Neural cell (in vitro differentiated cells): Measurements from ENCODE around the gene KIF5C. TPM values are rescaled to one million over a fixed set of nuclear protein-coding genes. Genes with fewer than 3 reads are reported as not detected.

ENCODE experiments used
- H2AFZ ChIP-seq: fragments of 200-600, 300-800 bp; sonication (generic), shearing (Covaris generic); 2 replicates; pipeline ENCODE4 v1.6.0; 2014; ENCODE audit warnings: low read depth, mild to moderate bottlenecking, antibody characterized with exemption, low read length, moderate library complexity
- H3F3A ChIP-seq: fragments of 200-600 bp; shearing (Covaris generic); 2 replicates; pipeline ENCODE4 v1.6.1; 2016; ENCODE audit warnings: mild to moderate bottlenecking, moderate library complexity, mixed read lengths, antibody characterized with exemption, low read length; ENCODE audit not compliant: insufficient read depth, poor library complexity, severe bottlenecking
- H3K27ac ChIP-seq: fragments of 200-600, 300-800 bp; sonication (generic), shearing (Covaris generic); 2 replicates; pipeline ENCODE4 v1.5.1; 2014; ENCODE audit warnings: mild to moderate bottlenecking, low read length, moderate library complexity
- H3K27me3 ChIP-seq: fragments of 300-800, 200-600 bp; sonication (generic), shearing (Covaris generic); 2 replicates; pipeline ENCODE4 v1.6.0; 2014; ENCODE audit warnings: mild to moderate bottlenecking, low read depth, low read length, moderate library complexity; ENCODE audit not compliant: insufficient read depth
- H3K36me3 ChIP-seq: fragments of 300-800, 200-600 bp; sonication (generic), shearing (Covaris generic); 2 replicates; pipeline ENCODE4 v1.5.1; 2014; ENCODE audit warnings: mild to moderate bottlenecking, antibody characterized with exemption, low read length, moderate library complexity; ENCODE audit not compliant: insufficient read depth
- H3K4me2 ChIP-seq: fragments of 300-800, 200-600 bp; sonication (generic), shearing (Covaris generic); 2 replicates; pipeline ENCODE4 v1.6.0; 2014; ENCODE audit warnings: mild to moderate bottlenecking, low read length
- H3K4me3 ChIP-seq: fragments of 300-800, 200-600 bp; sonication (generic), shearing (Covaris generic); 2 replicates; pipeline ENCODE4 v1.5.1; 2014; ENCODE audit warnings: mild to moderate bottlenecking, low read length, moderate library complexity
- H3K79me2 ChIP-seq: fragments of 200-600 bp; shearing (Covaris generic); replicated peaks from 2 replicates; pipeline ENCODE4 v1.6.0; 2014; ENCODE audit warnings: mild to moderate bottlenecking, low read length, moderate library complexity; ENCODE audit not compliant: insufficient read depth
- H3K9ac ChIP-seq: fragments of 300-800, 200-600 bp; sonication (generic), shearing (Covaris generic); 2 replicates; pipeline ENCODE4 v1.6.1; 2016; ENCODE audit warnings: mild to moderate bottlenecking, low read length, mixed read lengths
- H3K9me2 ChIP-seq: fragments of 200-600 bp; shearing (Covaris generic); 2 replicates; pipeline ENCODE4 v1.6.1; 2016; ENCODE audit warnings: mild to moderate bottlenecking, low read length, mixed read lengths; ENCODE audit not compliant: insufficient read depth
- H3K9me3 ChIP-seq: fragments of 200-600, 300-800 bp; sonication (generic), shearing (Covaris generic); 2 replicates; pipeline ENCODE4 v1.6.1; 2016; ENCODE audit warnings: mild to moderate bottlenecking, mixed run types, low read length, moderate library complexity, mixed read lengths
- H4K20me1 ChIP-seq: fragments of 200-600 bp; shearing (Covaris generic); 2 replicates; pipeline ENCODE4 v1.6.1; 2016; ENCODE audit warnings: mild to moderate bottlenecking, mixed run types; ENCODE audit not compliant: insufficient read depth
- CTCF ChIP-seq: fragments of 450-650 bp; IDR thresholded peaks from 2 replicates; pipeline ENCODE4 v1.5.1; 2014; ENCODE audit warnings: antibody characterized with exemption, mild to moderate bottlenecking, moderate library complexity; ENCODE audit not compliant: poor library complexity, severe bottlenecking
- EP300 ChIP-seq: fragments of 450-650 bp; conservative IDR thresholded peaks from 2 replicates; pipeline ENCODE4 v1.6.1; 2014; ENCODE audit warnings: antibody characterized with exemption, mild to moderate bottlenecking, moderate library complexity; ENCODE audit not compliant: poor library complexity, severe bottlenecking
- EZH2 ChIP-seq: fragments of 200-600, 300-800 bp; shearing (Covaris generic), sonication (generic); IDR thresholded peaks from 2 replicates; pipeline ENCODE4 v1.6.1; 2014; ENCODE audit warnings: antibody characterized with exemption, low read length, borderline replicate concordance, mild to moderate bottlenecking; ENCODE audit not compliant: insufficient read depth, poor library complexity, severe bottlenecking
- MXI1 ChIP-seq: fragments of 450-650 bp; conservative IDR thresholded peaks from 2 replicates; pipeline ENCODE4 v1.6.1; 2014; ENCODE audit warnings: antibody characterized with exemption, mild to moderate bottlenecking; ENCODE audit not compliant: poor library complexity, severe bottlenecking
- POLR2AphosphoS5 ChIP-seq: IDR thresholded peaks from 2 replicates; pipeline ENCODE4 v1.6.1; 2012
- RAD21 ChIP-seq: fragments of 450-650 bp; conservative IDR thresholded peaks from 2 replicates; pipeline ENCODE4 v1.6.1; 2014; ENCODE audit warnings: antibody characterized with exemption, mild to moderate bottlenecking, moderate library complexity
- REST ChIP-seq: IDR thresholded peaks from 2 replicates; pipeline ENCODE4 v1.6.1; 2012; ENCODE audit warnings: borderline replicate concordance
- SMC3 ChIP-seq: fragments of 450-650 bp; conservative IDR thresholded peaks from 2 replicates; pipeline ENCODE4 v1.6.1; 2014; ENCODE audit warnings: antibody characterized with exemption, mild to moderate bottlenecking, moderate library complexity; ENCODE audit not compliant: poor library complexity
- TAF1 ChIP-seq: IDR thresholded peaks from 2 replicates; pipeline ENCODE4 v1.6.1; 2012; ENCODE audit warnings: low read depth
- polyA plus RNA-seq: library from polyadenylated mRNA; depleted of rRNA; stranded (reverse); fragments of >200 nt; gene quantifications from 2 replicates; pipeline ENCODE4 v1.2.3, GENCODE V29; 2014

The KIF5C gene
- polyA plus RNA-seq, 1 donor from 2014 or later, result 527 TPM

GRCh38 chr2:149047118-149047517, 172.1 kb downstream of the KIF5C start:
- Histone ChIP-seq H3K36me3 (no peaks in the 10 kb centered on the region), H3K9ac (no peak overlapping the region), H3K27me3 (no peaks in the 10 kb centered on the region), H3F3A (no peaks in the 10 kb centered on the region), H2AFZ (no peak overlapping the region), H4K20me1 (no peaks in the 10 kb centered on the region), H3K4me3 (no peak overlapping the region), H3K79me2 (no peaks in the 10 kb centered on the region), H3K9me3 (no peaks in the 10 kb centered on the region), H3K27ac (no peak overlapping the region), H3K4me2 (no peak overlapping the region), H3K9me2 (no peaks in the 10 kb centered on the region)
- no peak for TF ChIP-seq EP300
- no peak for TF ChIP-seq EZH2
- TF ChIP-seq CTCF, result no peak

GRCh38 chr2:149049142-149049541, 174.1 kb downstream of the KIF5C start:
- Histone ChIP-seq H3K36me3 (no peaks in the 10 kb centered on the region), H3K9me3 (no peaks in the 10 kb centered on the region), H3K4me2 (no peak overlapping the region), H2AFZ (no peak overlapping the region), H3K27me3 (no peaks in the 10 kb centered on the region), H3F3A (no peaks in the 10 kb centered on the region), H3K4me3 (no peak overlapping the region), H3K9me2 (no peaks in the 10 kb centered on the region), H3K27ac (no peak overlapping the region), H4K20me1 (no peaks in the 10 kb centered on the region), H3K79me2 (no peaks in the 10 kb centered on the region), H3K9ac (no peak overlapping the region)
- TF ChIP-seq MXI1 (no peak), REST (no peak), RAD21 (no peak), EZH2 (no peak), TAF1 (no peak), SMC3 (no peak), EP300 (no peak), CTCF (no peak), POLR2AphosphoS5 (no peak)
